CMK (cell line): ENCODE results near the gene SLC35G4.
"Not testable (repeated sequence)": the region's sequence is repeated elsewhere in the genome, so short reads cannot be mapped to it uniquely, and the experiment has no call there.

Experiments
- DNase-seq: peaks from one replicate; pipeline ENCODE4 v3.0.0-alpha.2; 2010; ENCODE audit warnings: low read depth

SLC35G4 gene

DNA sequence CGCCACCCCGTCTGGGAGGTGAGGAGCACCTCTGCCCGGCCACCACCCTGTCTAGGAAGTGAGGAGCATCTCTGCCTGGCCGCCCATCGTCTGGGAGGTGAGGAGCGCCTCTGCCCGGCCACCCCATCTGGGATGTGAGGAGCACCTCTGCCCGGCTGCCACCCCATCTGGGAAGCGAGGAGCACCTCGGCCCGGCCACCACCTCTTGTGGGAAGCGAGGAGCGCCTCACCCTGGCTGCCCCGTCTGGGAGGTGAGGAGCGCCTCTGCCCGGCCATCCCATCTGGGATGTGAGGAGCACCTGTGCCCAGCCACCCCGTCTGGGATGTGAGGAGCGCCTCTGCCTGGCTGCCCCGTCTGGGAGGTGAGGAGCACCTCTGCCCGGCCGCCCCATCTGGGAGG, 4.6 kb downstream of the SLC35G4 start:
- DNase-seq, result not testable (repeated sequence)

- DNase-seq, result not testable (repeated sequence)
Observed at GRCh38 chr18:11614981-11615380, 5.6 kb downstream of the SLC35G4 start.

DNA sequence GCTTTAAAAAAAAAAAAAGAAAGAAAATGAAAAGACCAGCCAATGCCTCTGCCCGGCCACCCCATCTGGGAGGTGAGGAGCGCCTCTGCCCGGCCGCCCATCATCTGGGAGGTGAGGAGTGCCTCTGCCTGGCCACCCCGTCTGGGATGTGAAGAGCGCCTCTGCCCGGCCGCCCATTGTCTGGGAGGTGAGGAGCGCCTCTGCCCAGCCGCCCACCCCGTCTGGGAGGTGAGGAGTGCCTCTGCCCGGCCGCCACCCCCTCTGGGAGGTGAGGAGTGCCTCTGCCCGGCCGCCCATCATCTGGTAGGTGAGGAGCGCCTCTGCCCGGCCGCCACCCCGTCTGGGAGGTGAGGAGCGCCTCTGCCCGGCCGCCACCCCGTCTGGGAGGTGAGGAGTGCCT, 37.9 kb downstream of the SLC35G4 start:
- DNase-seq, result not testable (repeated sequence)

- not testable (repeated sequence) for DNase-seq
Observed at GRCh38 chr18:11647804-11648203, 38.4 kb downstream of the SLC35G4 start.

GRCh38 chr18:11649839-11650238, 40.4 kb downstream of the SLC35G4 start:
- DNase-seq, result no peak

DNA sequence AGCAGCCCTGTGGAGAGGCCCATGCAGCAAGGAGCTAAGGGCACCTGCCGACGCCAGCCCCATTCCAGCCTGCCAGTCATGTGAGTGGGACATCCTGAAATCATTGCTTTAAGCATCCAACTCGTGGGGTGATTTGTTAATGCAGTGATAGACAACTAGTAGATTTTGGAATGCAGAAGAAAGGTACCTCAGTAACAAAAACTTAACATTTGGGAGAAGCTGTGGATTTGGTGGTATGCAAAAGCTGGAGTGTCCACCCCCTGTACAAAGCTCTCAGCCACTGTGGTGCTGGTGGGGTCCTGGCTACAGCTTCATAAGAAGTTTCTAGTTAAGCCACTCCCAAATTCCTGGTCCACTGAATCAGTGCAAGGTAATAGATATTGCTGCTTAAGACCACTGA, 42.5 kb downstream of the SLC35G4 start:
- no peak for DNase-seq

DNA sequence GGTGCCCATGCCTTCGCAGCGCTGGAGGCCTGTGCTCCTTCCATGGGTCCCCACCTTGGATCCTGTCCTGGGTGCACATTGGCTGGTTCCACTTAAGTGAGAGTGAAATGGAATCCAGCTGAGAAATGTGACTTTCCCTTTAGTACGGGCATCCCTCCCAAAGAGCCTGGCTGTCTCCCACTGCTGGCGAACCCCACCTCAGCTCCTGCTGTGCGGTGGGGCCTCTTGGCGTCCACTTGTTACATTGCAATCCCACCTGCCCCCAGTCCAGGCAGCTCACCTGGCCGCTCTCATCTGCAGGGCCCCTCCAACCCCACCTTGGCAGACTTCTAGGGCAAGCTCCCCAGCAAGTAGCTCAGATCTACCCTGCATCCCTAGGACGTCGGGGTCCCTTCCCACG, 44.1 kb downstream of the SLC35G4 start:
- DNase-seq, result no peak

DNA sequence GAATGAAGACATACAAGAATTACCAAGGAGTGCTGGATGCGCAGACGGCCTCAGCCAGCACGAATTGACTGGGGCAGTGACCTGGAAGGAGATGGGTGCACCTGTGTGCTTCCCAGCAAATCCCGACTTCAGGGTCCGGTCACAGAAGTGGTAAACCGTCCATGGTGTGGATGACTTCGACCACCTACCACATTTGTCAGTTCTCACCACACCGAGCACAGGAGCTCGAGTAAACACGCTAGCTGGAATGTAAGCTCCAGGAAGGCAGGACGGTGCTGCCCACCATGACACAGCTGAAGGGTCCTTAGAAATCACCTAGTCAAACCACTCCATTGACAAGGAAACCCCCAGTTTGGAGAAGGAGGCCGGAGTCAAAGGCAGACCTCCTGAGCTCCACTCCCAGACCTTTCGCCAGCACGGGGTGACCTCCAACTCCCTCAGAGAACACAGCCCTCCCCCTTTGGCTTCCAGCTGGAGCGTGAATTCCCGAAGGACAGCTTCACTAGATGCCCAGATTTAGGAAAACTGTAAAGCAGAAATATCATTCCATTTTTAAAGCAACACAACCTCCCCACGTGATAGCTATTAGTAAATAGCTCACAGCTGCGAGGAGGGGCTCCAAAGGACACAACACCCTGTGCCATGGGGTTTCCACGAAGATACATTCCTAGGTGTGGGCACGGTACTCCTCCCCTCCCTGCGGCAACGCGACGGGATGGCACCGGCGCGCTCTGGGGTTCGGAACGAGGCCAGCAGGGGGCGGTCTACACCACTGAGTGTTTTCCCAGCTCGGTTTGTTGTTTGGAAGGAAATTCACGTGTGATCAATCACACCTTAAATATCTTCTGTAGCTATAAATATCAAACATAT, 45.6 kb downstream of the SLC35G4 start:
- DNase-seq, result no peak

DNA sequence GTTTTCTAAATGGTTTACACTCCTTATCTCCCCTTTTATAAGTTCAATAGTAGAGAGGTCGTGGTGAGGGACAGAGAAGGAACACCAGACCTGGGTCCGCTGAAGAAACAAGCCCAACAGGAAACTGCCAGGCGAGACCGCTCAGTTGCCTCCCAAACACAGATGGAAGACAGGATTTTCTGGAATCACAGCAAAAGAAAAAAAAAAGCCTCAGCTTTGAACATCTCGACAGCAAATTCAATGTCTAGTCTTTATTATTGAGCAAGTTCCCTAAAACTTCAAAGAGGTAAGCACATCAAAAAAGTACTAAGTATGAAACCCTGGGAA, 46.2 kb downstream of the SLC35G4 start:
- DNase-seq, result no peak

DNA sequence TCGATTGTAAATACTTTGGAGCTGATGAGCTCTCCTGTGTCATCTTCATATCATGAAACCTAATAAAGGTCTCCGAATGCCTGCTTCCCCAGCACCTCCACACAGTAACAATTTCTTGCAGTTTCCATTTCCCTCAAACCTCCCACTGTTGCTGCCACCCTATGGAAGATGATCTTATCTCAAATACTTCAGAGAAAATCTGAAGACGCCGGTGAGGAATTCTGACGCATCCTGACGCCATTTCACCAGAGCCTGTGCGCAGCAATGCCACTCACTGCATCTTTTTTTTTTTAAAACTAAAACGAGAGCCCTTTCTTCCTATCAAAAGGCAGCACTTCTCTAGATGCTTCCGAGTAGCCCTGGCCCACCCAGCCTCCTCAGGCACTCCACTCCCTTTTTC, 47.8 kb downstream of the SLC35G4 start:
- no peak for DNase-seq

GRCh38 chr18:11657554-11657953, 48.2 kb downstream of the SLC35G4 start:
- no peak for DNase-seq

- DNase-seq, result no peak
Observed at GRCh38 chr18:11658019-11658418, 48.6 kb downstream of the SLC35G4 start.

DNA sequence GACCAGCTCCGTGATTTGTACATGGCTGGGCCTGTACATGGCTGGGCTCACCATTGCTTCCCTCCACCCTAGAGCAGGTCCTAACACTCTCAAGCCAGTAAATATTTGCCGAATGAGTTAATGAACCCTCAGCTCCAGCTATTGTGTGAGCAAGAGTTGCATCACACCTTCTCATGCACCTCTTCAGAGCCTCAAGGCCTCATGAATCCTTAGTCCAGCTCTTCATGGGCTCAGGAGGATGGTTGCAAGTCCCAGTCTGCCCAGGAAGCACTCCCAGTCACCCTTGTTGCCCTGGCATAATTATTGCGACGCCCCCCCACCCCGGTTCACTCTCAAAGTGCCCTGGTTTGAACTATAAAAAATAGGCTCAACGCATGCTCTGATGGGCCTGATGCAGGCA, 49.6 kb downstream of the SLC35G4 start:
- DNase-seq, result no peak
